Stimulated activated CD4-positive, alpha-beta T cell treated with anti-CD3 and anti-CD28 coated beads, Interleukin-15, amount 100 ng/mL, for 1 hour (primary cell): ENCODE data around the gene PMM1.
A peak's percentile ranks its signal among the peaks of the same experiment; 100 is the strongest.
"Not testable (repeated sequence)": the region's sequence is repeated elsewhere in the genome, so short reads cannot be mapped to it uniquely, and the experiment has no call there.

Experiments
- DNase-seq, 2 donors: peaks; one replicate each; pipeline ENCODE4 v3.0.0-alpha.2; 2020; ENCODE audit warnings: low read depth in 1 of 2, low spot score in 1 of 2

The PMM1 gene

GRCh38 chr22:41589391-41590241, at the start of gene PMM1:
Gene PMM1 (minus strand): TSS chr22:41589840. CDS start chr22:41589805, 35 bp downstream.
- DNase-seq = peak; percentile 100

DNA sequence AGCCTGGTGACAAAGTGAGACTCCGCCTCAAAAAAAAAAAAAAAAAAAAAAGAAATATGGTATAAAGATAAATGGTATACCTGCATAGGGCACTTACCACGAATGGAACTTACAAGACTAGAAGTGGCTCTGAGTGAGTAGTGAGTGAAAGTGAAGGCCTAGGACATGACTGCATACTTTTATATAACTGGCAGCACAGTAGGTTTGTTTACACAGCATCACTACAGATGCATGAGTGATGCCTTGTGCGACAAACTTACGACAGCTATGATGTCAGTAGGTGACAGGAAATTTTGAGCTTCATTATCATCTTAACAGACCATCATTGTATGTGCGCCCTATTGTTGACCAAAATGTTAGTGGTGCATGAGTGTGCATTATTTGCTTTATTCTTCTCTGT, 49.1 kb upstream of the PMM1 start:
- DNase-seq = no peak

GRCh38 chr22:41638124-41638523, 48.5 kb upstream of the PMM1 start:
- no peak for DNase-seq

- DNase-seq = not testable (repeated sequence)
Observed at GRCh38 chr22:41637623-41638022, 48.0 kb upstream of the PMM1 start.

DNA sequence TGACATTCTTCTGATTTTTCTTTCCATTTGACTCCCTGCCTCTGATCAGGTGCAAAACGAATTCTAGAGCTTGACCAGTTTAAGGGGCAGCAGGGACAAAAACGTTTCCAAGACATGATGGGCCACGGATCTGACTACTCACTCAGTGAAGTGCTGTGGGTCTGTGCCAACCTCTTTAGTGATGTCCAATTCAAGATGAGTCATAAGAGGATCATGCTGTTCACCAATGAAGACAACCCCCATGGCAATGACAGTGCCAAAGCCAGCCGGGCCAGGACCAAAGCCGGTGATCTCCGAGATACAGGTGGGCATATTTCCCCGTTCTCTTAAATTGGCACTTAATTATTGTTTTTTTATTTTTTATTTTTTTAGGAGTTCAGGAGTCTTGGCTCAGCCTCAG, 46.8 kb upstream of the PMM1 start:
- no peak for DNase-seq

DNA sequence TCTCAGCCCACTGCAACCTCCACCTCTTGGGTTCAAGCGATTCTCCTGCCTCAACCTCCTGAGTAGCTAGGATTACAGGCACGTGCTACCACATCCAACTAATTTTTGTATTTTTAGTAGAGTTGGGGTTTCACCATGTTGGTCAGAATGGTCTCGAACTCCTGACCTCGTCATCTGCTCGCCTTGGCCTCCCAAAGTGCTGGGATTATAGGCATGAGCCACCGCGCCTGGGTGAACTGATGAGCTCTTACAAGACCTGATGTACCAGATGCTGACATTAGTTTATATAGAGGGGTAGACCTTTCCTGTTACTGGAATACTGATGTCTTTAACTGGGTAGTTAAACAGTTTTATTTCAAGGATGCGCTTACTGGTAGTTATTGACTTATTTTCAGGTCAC, 45.0 kb upstream of the PMM1 start:
- DNase-seq = not testable (repeated sequence)

DNA sequence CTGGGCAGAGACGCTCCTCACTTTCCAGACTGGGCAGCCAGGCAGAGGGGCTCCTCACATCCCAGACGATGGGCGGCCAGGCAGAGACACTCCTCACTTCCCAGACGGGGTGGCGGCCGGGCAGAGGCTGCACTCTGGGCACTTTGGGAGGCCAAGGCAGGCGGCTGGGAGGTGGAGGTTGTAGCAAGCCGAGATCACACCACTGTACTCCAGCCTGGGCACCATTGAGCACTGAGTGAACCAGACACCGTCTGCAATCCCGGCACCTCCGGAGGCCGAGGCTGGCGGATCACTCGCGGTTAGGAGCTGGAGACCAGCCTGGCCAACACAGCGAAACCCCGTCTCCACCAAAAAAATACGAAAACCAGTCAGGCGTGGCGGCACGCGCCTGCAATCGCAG, 42.0 kb upstream of the PMM1 start:
- not testable (repeated sequence) for DNase-seq

DNA sequence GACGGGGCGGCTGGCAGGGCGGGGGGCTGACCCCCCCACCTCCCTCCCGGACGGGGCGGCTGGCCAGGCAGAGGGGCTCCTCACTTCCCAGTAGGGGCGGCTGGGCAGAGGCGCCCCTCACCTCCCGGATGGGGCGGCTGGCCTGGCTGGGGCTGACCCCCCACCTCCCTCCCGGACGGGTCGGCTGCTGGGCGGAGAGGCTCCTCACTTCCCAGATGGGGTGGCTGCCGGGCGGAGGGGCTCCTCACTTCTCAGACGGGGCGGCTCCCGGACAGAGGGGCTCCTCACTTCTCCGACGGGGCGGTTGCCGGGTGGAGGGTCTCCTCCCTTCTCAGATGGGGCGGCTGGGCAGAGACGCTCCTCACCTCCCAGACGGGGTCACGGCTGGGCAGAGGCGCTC, 41.5 kb upstream of the PMM1 start:
- DNase-seq = not testable (repeated sequence)

- no peak for DNase-seq
Observed at GRCh38 chr22:41625577-41625976, 35.9 kb upstream of the PMM1 start.

- DNase-seq = no peak
Observed at GRCh38 chr22:41621911-41622179, 32.2 kb upstream of the PMM1 start.

DNA sequence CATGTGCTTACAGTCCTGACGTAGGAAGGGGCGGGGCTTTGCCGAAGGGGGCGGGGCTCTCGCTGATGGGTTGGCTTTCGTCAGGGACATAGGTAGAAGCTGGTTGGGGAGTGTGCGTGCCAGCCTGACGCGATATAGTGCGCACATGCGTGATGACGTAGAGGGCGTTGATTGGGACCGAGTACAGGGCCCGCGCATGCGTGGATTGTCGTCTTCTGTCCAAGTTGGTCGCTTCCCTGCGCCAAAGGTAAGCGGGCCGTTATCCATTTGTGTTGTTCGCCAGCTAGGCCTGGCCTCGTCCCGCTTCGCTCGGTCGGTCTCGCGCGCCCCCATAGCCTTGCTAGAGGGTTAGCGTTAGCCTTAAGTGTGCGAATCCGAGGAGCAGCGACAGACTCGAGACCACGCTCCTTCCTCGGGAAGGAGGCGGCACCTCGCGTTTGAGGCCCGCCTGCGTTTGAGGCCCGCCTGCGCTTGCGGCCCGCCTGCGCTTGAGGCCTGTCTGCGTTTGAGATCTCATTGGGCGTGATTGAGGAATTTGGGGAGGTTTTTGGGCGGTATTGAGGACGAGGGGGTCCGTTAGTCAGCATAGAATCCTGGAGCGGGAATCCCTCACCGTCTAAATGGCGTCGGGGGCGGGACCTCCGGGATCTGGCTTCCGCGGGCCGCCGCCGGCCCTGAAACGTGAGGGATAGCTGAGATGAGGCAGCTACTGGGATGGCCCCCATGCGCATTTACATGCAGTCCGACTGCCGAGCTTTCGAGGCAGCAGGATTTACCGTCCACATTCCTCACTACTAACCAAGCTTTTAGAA, 31.7 kb upstream of the PMM1 start, which contains the start of gene XRCC6:
Gene XRCC6 (plus strand): TSS at position 197 of the 812 bp plus-strand sequence. CDS start 710 bp downstream, outside the sequence.
- DNase-seq = peak; percentile 99 to 100

- DNase-seq = no peak
Observed at GRCh38 chr22:41620589-41621098, 31.0 kb upstream of the PMM1 start, which contains the start of gene DESI1. Gene DESI1 (minus strand): TSS chr22:41621043. CDS start chr22:41620839, 204 bp downstream.

- peak in 1 of 2 donors; percentile 30 for DNase-seq
Observed at GRCh38 chr22:41619979-41620588, 30.4 kb upstream of the PMM1 start.

- no peak for DNase-seq
Observed at GRCh38 chr22:41613456-41613855, 23.8 kb upstream of the PMM1 start.

GRCh38 chr22:41612603-41613306, 23.1 kb upstream of the PMM1 start:
- no peak for DNase-seq

DNA sequence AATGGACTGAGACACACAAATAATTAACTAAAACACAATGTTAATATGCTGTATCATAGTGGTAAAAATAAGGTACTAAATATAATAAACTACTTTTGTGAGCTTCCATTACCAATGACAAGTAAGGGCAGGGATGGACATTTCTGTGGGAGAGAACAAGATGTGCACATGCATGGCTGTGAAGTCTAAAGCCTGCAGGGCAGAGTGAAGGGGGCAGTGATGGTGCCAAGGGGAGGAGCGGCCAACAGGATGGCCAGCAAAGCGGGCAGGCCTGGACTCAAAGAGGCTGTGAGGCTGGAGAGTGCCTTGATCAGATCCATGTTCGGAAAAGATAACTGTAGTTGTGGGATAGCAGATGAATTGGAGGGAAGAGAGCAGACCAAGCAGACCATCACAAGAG, 18.7 kb upstream of the PMM1 start:
- no peak for DNase-seq

GRCh38 chr22:41603873-41604332, 14.3 kb upstream of the PMM1 start:
- DNase-seq = no peak

DNA sequence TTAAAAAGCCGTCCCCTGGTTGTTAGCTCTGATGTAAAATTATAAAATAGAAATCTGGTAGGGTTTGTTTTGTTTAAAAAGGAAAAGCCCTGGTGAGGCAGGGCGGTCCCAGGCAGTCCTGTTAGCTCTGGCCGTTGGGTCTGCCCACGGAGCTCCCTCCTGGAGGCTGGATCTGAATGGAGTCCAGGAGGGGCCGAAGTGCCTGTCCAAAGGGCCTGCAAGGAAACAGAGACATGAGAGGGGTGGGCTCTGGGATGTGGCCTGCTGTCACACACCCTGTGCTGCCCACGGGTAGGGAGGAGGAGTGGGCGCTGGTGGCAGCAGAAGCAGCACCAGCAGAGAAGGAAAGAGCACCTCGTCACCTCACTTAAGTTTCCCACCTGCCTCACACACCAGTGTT, 11.3 kb upstream of the PMM1 start:
- no peak for DNase-seq

GRCh38 chr22:41598891-41599635, 9.4 kb upstream of the PMM1 start:
- DNase-seq = no peak

DNA sequence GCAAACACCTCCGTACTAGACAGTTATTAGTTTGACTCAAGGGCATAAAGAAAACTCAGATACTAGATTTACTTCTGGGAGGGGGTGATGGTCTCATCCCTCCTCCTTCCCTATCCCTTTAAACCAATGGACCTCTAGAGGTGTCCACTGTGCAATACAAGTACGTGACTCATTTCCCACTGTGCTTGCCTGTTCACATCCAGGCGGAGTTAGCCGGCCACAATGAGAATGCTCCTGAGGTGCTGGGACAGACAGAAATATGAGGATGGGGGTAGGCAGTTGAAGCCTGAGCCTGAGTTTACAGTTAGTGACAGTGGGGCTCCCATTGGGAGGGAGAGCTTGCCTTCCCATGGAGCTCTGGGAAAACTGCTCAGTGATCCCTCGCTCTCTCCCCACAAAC, 8.4 kb upstream of the PMM1 start:
- DNase-seq = no peak
